Mucosa of descending colon (tissue), 3 donors: ENCODE data around the gene EFCAB8. TPM values are rescaled to one million over a fixed set of nuclear protein-coding genes. Genes with fewer than 3 reads are reported as not detected.

Source experiments
- ATAC-seq: fragments of 200-7000 bp; cut with Tn5 transposase; one replicate; pipeline ENCODE4 v1.9.1; 2020; ENCODE audit warnings: mild to moderate bottlenecking, moderate library complexity
- DNase-seq, 3 donors: peaks; one replicate each; pipeline ENCODE4 v3.0.0-alpha.2; 2020
- H3K36me3 ChIP-seq: fragments of 200-600 bp; one replicate; pipeline ENCODE4 v1.8.0; 2021; ENCODE audit warnings: low read depth, mild to moderate bottlenecking
- H3K4me1 ChIP-seq: fragments of 200-600 bp; one replicate; pipeline ENCODE4 v1.8.0; 2021; ENCODE audit warnings: low read depth, mild to moderate bottlenecking
- H3K4me3 ChIP-seq: fragments of 200-600 bp; one replicate; pipeline ENCODE4 v1.8.0; 2021; ENCODE audit warnings: mild to moderate bottlenecking
- H3K9me3 ChIP-seq: fragments of 200-600 bp; one replicate; pipeline ENCODE4 v1.8.0; 2021; ENCODE audit warnings: mild to moderate bottlenecking
- CTCF ChIP-seq: fragments of 200-600 bp; IDR thresholded peaks from one replicate; pipeline ENCODE4 v1.8.0; 2022; ENCODE audit warnings: antibody characterized with exemption, mild to moderate bottlenecking
- intact Hi-C, 2 donors: fragments of 100-400 bp; cut with DNase I in 1 of 2; cut with micrococcal nuclease in 1 of 2; formaldehyde crosslinking; loops; one replicate each; pipeline versions ENCODE4 v1.11.0 to v1.11.1; 2022; cut with DNase I, micrococcal nuclease
- total RNA-seq, 3 donors: library from RNA; stranded (reverse); fragmentation: NEBNext Ultra II Directional in 2 of 3; extraction: Animal tissue kit (Norgen Biotek cat#: 25700) in 2 of 3; gene quantifications; one replicate each; pipeline versions ENCODE4 v1.2.1 to v1.2.4, GENCODE V29; 2021 to 2023
- donor health status: DM: no; HTN: no; CAD: no; lungs with moderate emphysema.
- donor health status: DM: no; HTN: no; CAD: no.
- donor health status: DM: no; HTN: yes; CAD: no.

EFCAB8 gene
- total RNA-seq, 3 donors from 2014 or later: 0.17 to 0.66 TPM; not detected in 1

GRCh38 chr20:32845786-32846185 is 12.9 kb upstream of the EFCAB8 start:
- DNase-seq: no peak
- Histone ChIP-seq H3K36me3 (peaks cover 10% of the 10 kb centered on the region), H3K9me3 (no peaks in the 10 kb centered on the region), H3K4me3 (no peak overlapping the region), H3K4me1 (no peaks in the 10 kb centered on the region)
- no peak for TF ChIP-seq CTCF
- intact Hi-C loops: no loop called here
- peak; percentile 38 for ATAC-seq

GRCh38 chr20:32846852-32847251 is 11.9 kb upstream of the EFCAB8 start:
- intact Hi-C loops: no loop called here
- ATAC-seq (no peak), DNase-seq (no peak)
- Histone ChIP-seq H3K4me1 (no peaks in the 10 kb centered on the region), H3K36me3 (peaks cover 10% of the 10 kb centered on the region), H3K4me3 (no peak overlapping the region), H3K9me3 (no peaks in the 10 kb centered on the region)
- TF ChIP-seq CTCF: no peak

- no peak overlapping the region for H3K4me3 ChIP-seq
- TF ChIP-seq CTCF: no peak
- intact Hi-C loops: no loop called here
- DNase-seq (no peak), ATAC-seq (no peak)
- H3K9me3 ChIP-seq: no peaks in the 10 kb centered on the region
- H3K4me1 ChIP-seq: no peaks in the 10 kb centered on the region
- H3K36me3 ChIP-seq: peaks cover 10% of the 10 kb centered on the region
These were observed 10.8 kb upstream of the EFCAB8 start for GRCh38 chr20:32847964-32848363.

GRCh38 chr20:32848846-32849245 is 9.9 kb upstream of the EFCAB8 start:
- DNase-seq (no peak), ATAC-seq (no peak)
- Histone ChIP-seq H3K4me1 (no peaks in the 10 kb centered on the region), H3K9me3 (no peaks in the 10 kb centered on the region), H3K4me3 (no peak overlapping the region), H3K36me3 (peaks cover 10% of the 10 kb centered on the region)
- no peak for TF ChIP-seq CTCF
- intact Hi-C loops: no loop called here

GRCh38 chr20:32849577-32849976 is 9.1 kb upstream of the EFCAB8 start:
- ATAC-seq: no peak

More at GRCh38 chr20:32849577-32849976, 9.1 kb upstream of the EFCAB8 start:
- Histone ChIP-seq H3K4me1 (no peaks in the 10 kb centered on the region), H3K9me3 (no peaks in the 10 kb centered on the region), H3K4me3 (no peak overlapping the region), H3K36me3 (peaks cover 10% of the 10 kb centered on the region)
- intact Hi-C loops: no loop called here
- no peak for DNase-seq
- TF ChIP-seq CTCF: no peak
